Inflammatory macrophage (primary cell): ENCODE data around the gene PRR36.
"Not testable (repeated sequence)": the region's sequence is repeated elsewhere in the genome, so short reads cannot be mapped to it uniquely, and the experiment has no call there.

Experiments
- DNase-seq, 2 donors: peaks; one replicate each; pipeline ENCODE4 v3.0.0-alpha.2; 2020 to 2022

PRR36 gene

GRCh38 chr19:7859831-7860713 lies 14.1 kb downstream of the PRR36 start:
- DNase-seq: no peak

GRCh38 chr19:7859087-7859486 lies 15.1 kb downstream of the PRR36 start:
- DNase-seq: not testable (repeated sequence)

GRCh38 chr19:7858109-7858770 lies 15.9 kb downstream of the PRR36 start:
- DNase-seq: no peak

- DNase-seq: no peak
Measured at GRCh38 chr19:7857727-7858108, 16.5 kb downstream of the PRR36 start.

- no peak for DNase-seq
Measured at GRCh38 chr19:7856679-7857663, 17.2 kb downstream of the PRR36 start.

DNA sequence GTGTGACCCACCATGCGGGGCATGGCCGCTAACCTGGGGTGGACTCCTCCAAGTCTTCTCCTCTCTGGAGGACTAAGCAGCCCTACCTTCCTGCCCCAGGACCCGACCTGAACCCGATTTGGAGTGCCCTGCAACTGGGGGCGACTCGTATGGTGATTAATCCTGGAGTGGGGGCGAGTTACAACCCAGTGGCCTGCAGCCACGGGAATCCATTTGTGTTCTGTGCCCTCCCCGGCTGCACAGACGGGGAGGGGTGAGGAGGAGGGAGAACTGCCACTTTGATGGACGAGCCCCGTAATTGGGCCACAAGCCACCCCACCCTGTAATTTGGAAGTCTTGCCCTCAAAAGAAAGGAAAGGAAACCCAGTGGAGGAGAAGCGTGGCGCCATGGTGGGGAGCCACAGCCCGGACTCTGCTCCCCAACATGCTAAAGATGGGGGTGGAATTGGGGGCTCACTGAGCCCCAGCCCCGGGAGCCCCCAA lies 18.0 kb downstream of the PRR36 start:
- DNase-seq: no peak

GRCh38 chr19:7855426-7856108 lies 18.6 kb downstream of the PRR36 start:
- no peak for DNase-seq

DNA sequence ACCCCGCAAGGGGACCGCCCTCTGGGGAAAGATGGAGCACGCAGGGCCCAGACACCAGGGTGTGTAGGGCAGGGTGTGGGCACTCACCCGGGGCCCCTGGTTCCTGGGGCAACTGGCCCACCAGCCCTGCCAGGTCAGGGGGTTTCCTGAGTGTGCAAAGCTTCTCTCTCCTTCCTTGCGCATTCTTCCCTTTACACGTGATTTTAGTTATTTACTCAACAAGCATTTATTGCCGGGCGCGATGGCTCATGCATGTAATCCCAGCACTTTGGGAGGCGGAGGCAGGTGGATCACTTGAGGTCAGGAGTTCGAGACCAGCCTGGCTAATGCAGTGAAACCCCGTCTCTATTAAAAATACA lies 20.4 kb downstream of the PRR36 start:
- DNase-seq: no peak

GRCh38 chr19:7852851-7853769 lies 21.1 kb downstream of the PRR36 start:
- peak; percentile 35 to 46 for DNase-seq

DNA sequence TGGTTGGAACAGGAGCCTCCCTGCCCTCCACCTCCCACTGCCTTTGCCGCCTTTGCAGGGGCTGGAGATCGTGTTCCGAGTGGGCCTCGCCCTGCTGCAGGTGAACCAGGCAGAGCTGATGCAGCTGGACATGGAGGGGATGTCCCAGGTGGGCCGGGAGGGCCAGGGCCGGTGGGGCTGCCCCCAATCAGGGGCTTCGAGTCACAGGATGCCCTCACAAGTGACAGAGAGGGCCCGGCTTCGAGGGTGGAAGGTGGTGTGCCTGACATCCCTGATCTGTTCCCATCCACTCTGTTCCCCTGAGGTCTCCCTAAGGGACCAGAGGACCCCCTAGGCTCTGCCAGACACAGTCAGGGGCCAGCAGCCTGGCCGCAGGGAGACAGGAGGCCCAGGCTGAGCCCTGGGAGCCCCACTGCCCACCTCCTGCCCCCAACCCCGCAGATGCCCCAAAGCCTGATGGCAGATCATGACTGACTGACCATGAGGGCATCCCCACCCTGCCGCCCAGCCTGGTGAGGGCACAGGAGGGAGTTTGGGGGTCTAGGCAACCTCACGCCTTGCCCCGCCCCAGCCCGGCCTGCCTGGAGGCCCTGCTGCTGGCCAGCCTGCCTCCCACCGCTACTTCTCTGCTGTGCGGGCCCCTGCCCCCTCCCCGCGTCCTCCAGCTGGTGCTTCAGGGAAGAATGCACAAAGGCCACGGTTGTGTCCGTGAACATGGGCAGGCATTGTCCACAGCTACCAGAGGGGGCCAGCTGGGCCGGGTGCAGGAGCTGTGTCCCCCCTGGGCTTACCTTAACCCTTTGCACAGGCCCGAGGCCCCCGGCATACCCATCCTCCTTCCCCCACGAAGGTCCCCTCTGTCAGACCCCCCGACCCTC lies 22.3 kb downstream of the PRR36 start:
- no peak for DNase-seq

- no peak for DNase-seq
Measured at GRCh38 chr19:7850945-7851622, 23.1 kb downstream of the PRR36 start.

GRCh38 chr19:7850000-7850813 lies 24.0 kb downstream of the PRR36 start:
- DNase-seq: no peak

- no peak for DNase-seq
Measured at GRCh38 chr19:7849631-7849999, 24.6 kb downstream of the PRR36 start.

DNA sequence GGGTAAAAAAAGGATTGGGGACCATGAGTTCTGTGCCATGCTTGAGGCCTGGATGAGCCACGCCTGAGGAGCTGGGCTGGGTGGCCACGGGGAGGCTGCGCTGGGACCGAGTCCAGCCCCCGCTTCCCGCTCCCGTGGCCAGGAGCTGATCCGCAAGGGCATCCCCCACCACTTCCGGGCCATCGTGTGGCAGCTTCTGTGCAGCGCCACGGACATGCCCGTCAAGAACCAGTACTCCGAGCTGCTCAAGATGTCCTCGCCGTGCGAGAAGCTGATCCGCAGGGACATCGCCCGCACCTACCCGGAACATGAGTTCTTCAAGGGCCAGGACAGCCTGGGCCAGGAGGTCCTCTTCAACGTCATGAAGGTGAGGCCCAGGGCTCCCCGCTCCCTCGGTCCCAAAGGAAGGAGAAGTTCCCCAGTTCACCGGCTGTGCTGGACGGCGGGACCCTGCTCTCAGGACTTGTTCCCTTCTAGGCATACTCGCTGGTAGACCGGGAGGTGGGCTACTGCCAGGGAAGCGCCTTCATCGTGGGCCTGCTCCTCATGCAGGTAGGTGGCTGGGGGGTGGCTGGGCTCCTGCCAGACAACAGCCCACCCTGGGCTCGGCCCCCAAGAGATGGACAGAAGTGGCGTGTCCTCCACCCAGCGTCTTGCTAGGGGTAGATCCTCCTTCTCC lies 25.3 kb downstream of the PRR36 start:
- DNase-seq: no peak

DNA sequence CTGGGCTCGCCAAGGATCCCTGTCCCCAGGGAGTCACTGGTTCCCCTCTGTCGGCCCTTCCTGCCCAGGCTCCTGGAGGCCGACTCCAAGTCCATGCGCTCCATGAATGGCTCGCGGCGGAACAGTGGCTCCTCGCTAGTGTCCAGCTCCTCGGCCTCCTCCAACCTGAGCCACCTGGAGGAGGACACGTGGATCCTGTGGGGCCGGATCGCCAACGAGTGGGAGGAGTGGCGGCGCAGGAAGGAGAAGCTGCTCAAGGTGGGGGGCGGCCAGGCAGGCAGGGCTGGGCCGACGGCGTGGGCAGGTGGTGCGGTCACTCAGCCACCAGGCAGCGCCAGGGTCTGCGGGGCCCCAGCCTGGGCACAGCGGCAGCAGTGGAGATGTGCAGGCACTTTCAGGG lies 26.5 kb downstream of the PRR36 start:
- no peak for DNase-seq

- DNase-seq: no peak
Measured at GRCh38 chr19:7846155-7846646, 28.0 kb downstream of the PRR36 start.

- DNase-seq: no peak
Measured at GRCh38 chr19:7845390-7846154, 28.6 kb downstream of the PRR36 start.
